IMR-90 (cell line): Measurements from ENCODE around the gene ZBTB40. TPM values are rescaled to one million over a fixed set of nuclear protein-coding genes. Genes with fewer than 3 reads are reported as not detected.

Experiments used
- ATAC-seq: fragments of 200-7000 bp; cut with Tn5 transposase; 2 replicates; pipeline ENCODE4 v1.9.1; 2020; ENCODE audit warnings: low read depth, mild to moderate bottlenecking, moderate library complexity
- BruUV-seq: library from RNA; stranded (reverse); fragments of 400-500 nt; replicated peaks from 2 replicates; lab custom pipeline; 2021; lab: Mats Ljungman, UMichigan
- CTCF ChIA-PET: fragments of 300-600 bp; formaldehyde crosslinking; extraction: SDS; loops from one replicate; lab custom pipeline; 2021; ENCODE audit warnings: antibody characterized with exemption; lab: Yijun Ruan, JAX
- POLR2A ChIA-PET: fragments of 300-600 bp; sonication (Branson Sonifier 250); formaldehyde crosslinking; loops from one replicate; lab custom pipeline; 2022; ENCODE audit warnings: antibody characterized with exemption; ENCODE audit not compliant: unreplicated experiment; lab: Charles Lee
- DNase-seq: peaks from one replicate; pipeline ENCODE4 v3.0.0; 2013
- H2AFZ ChIP-seq: replicated peaks from 2 replicates; pipeline ENCODE3; 2013; ENCODE audit warnings: low read length, mild to moderate bottlenecking; ENCODE audit not compliant: poor library complexity
- H2AK5ac ChIP-seq: 2 replicates; pipeline ENCODE4 v1.6.1; 2013; ENCODE audit warnings: low read depth, low read length, inconsistent platforms
- H2AK9ac ChIP-seq: replicated peaks from 2 replicates; pipeline ENCODE3; 2013; ENCODE audit warnings: mild to moderate bottlenecking, low read depth, low read length, moderate library complexity; ENCODE audit not compliant: poor library complexity
- H2BK120ac ChIP-seq: 2 replicates; pipeline ENCODE4 v1.6.1; 2013; ENCODE audit warnings: low read depth, low read length, inconsistent platforms
- H2BK15ac ChIP-seq: 3 replicates; pipeline ENCODE4 v1.6.1; 2013; ENCODE audit warnings: low read depth, low read length, inconsistent platforms
- H2BK20ac ChIP-seq: 2 replicates; pipeline ENCODE4 v1.6.1; 2013; ENCODE audit warnings: low read depth, mild to moderate bottlenecking, inconsistent platforms, low read length, moderate library complexity
- H2BK5ac ChIP-seq: 2 replicates; pipeline ENCODE4 v1.6.1; 2013; ENCODE audit warnings: mild to moderate bottlenecking, low read depth, low read length, inconsistent platforms; ENCODE audit not compliant: poor library complexity, severe bottlenecking
- H3K14ac ChIP-seq: replicated peaks from 2 replicates; pipeline ENCODE4 v1.6.1; 2013; ENCODE audit warnings: low read depth, low read length, inconsistent platforms
- H3K18ac ChIP-seq: 2 replicates; pipeline ENCODE4 v1.6.1; 2013; ENCODE audit warnings: low read depth, low read length, control low read depth
- H3K23ac ChIP-seq: 2 replicates; pipeline ENCODE4 v1.6.1; 2013; ENCODE audit warnings: low read depth, low read length, inconsistent platforms
- H3K27ac ChIP-seq: 2 replicates; pipeline ENCODE4 v1.5.1; 2013; ENCODE audit warnings: mild to moderate bottlenecking, control low read depth, low read length; ENCODE audit not compliant: insufficient read depth
- H3K27me3 ChIP-seq: 2 replicates; pipeline ENCODE4 v1.6.1; 2013; ENCODE audit warnings: low read length; ENCODE audit not compliant: control insufficient read depth, insufficient read depth
- H3K36me3 ChIP-seq: 2 replicates; pipeline ENCODE4 v1.6.1; 2013; ENCODE audit warnings: low read length, mixed read lengths; ENCODE audit not compliant: control insufficient read depth, insufficient read depth
- H3K4ac ChIP-seq: 2 replicates; pipeline ENCODE4 v1.6.1; 2013; ENCODE audit warnings: low read depth, low read length, inconsistent platforms
- H3K4me1 ChIP-seq: 2 replicates; pipeline ENCODE4 v1.6.1; 2013; ENCODE audit warnings: low read length, mixed read lengths; ENCODE audit not compliant: control insufficient read depth, insufficient read depth
- H3K4me2 ChIP-seq: 2 replicates; pipeline ENCODE4 v1.6.1; 2013; ENCODE audit warnings: low read depth, mild to moderate bottlenecking, control low read depth, low read length, moderate library complexity
- H3K4me3 ChIP-seq: 2 replicates; pipeline ENCODE4 v1.5.1; 2013; ENCODE audit warnings: low read depth, mild to moderate bottlenecking, control low read depth, low read length, moderate library complexity; ENCODE audit not compliant: insufficient read depth
- H3K56ac ChIP-seq: 2 replicates; pipeline ENCODE4 v1.6.1; 2013; ENCODE audit warnings: low read length, inconsistent platforms; ENCODE audit not compliant: insufficient read depth; ENCODE audit errors: extremely low read depth
- H3K79me1 ChIP-seq, 2 experiments: 2 replicates each; pipeline ENCODE4 v1.6.1; 2013; ENCODE audit warnings: low read length in 2 of 2, inconsistent platforms in 1 of 2, low read depth in 1 of 2
- H3K9ac ChIP-seq: 2 replicates; pipeline ENCODE4 v1.6.1; 2013; ENCODE audit warnings: low read depth, low read length, control low read depth
- H3K9me1 ChIP-seq: 2 replicates; pipeline ENCODE4 v1.6.1; 2013; ENCODE audit warnings: low read length, inconsistent platforms; ENCODE audit not compliant: insufficient read depth
- H3K9me3 ChIP-seq: 2 replicates; pipeline ENCODE4 v1.6.1; 2013; ENCODE audit warnings: low read length; ENCODE audit not compliant: control insufficient read depth, insufficient read depth
- H4K20me1 ChIP-seq: 2 replicates; pipeline ENCODE4 v1.6.1; 2013; ENCODE audit warnings: low read length, inconsistent platforms; ENCODE audit not compliant: insufficient read depth
- H4K5ac ChIP-seq: 2 replicates; pipeline ENCODE4 v1.6.1; 2013; ENCODE audit warnings: mild to moderate bottlenecking, low read depth, low read length, control low read depth
- H4K8ac ChIP-seq, 2 experiments: 2 replicates each; pipeline ENCODE4 v1.6.1; 2013; ENCODE audit warnings: low read depth in 2 of 2, low read length in 2 of 2, control low read depth in 1 of 2, inconsistent platforms in 1 of 2
- H4K91ac ChIP-seq: 2 replicates; pipeline ENCODE4 v1.6.1; 2013; ENCODE audit warnings: low read depth, low read length, inconsistent platforms; ENCODE audit not compliant: insufficient read depth
- FOS ChIP-seq: fragments of 150-350 bp; IDR thresholded peaks from 2 replicates; pipeline ENCODE4 v1.6.1; 2016; ENCODE audit warnings: low read depth, low read length
- WGBS, 2 experiments: methylation state at CpG; one replicate each; pipeline versions ENCODE4 v1.1.5 to v1.1.7; 2013; ENCODE audit warnings: missing lambda C conversion rate in 2 of 2; ENCODE audit not compliant: insufficient read length in 1 of 2; ENCODE audit errors: extremely low coverage in 2 of 2; 5-methylcytosine and 5-hydroxymethylcytosine counted together
- dilution Hi-C: fragments of 300-500 bp; cut with HindIII; formaldehyde crosslinking; loops from one replicate; pipeline ENCODE4 v1.14.3; 2018; ENCODE audit warnings: low sequenced_read_pairs; ENCODE audit not compliant: unreplicated experiment
- in situ Hi-C: fragments of 300-500 bp; cut with MboI; formaldehyde crosslinking; loops from 3 replicates; pipeline ENCODE4 v1.14.3; 2019; ENCODE audit warnings: low sequenced_read_pairs, inconsistent platforms, mixed read lengths
- intact Hi-C: fragments of 100-400 bp; cut with micrococcal nuclease; formaldehyde crosslinking; loops from 2 replicates; pipeline ENCODE4 v1.10.0; 2022
- polyA plus RNA-seq, 3 experiments: library from polyadenylated mRNA; depleted of rRNA; stranded (reverse); fragments of >200 nt; gene quantifications; 2 replicates each; pipeline ENCODE4 v1.2.3, GENCODE V29; 2012; ENCODE audit warnings: low replicate concordance in 1 of 3
- total RNA-seq: library from RNA; depleted of rRNA; stranded (reverse); fragments of >200 nt; gene quantifications from 2 replicates; pipeline ENCODE4 v1.2.3, GENCODE V29; 2012

Gene ZBTB40
- total and polyA plus RNA-seq, 2 of the 4 experiments (the other 2 are of a cell fraction) = 6.0 to 9.7 TPM

- no peaks in the 10 kb centered on the region for H3K27me3 ChIP-seq
- no peak overlapping the region for H3K4ac ChIP-seq
- H2AK9ac ChIP-seq = no peak overlapping the region
- H3K4me2 ChIP-seq = no peak overlapping the region
- no peak for TF ChIP-seq FOS
- peaks cover 12% of the 10 kb centered on the region; the same call in 1 of the 2 replicates for H4K20me1 ChIP-seq
- no peak overlapping the region for H4K91ac ChIP-seq
- no peak overlapping the region for H3K23ac ChIP-seq
- H3K9ac ChIP-seq = no peak overlapping the region
- H3K27ac ChIP-seq = no peak overlapping the region
- H2BK5ac ChIP-seq = no peak overlapping the region
- H3K18ac ChIP-seq = no peak overlapping the region
- H3K79me1 ChIP-seq = peaks cover 14 to 57% of the 10 kb centered on the region in 2 experiments
- H3K9me3 ChIP-seq = no peaks in the 10 kb centered on the region
- no peak overlapping the region for H4K5ac ChIP-seq
- H2AK5ac ChIP-seq = no peak overlapping the region
- DNase-seq (no peak), ATAC-seq (no peak)
- no peak overlapping the region for H2BK15ac ChIP-seq
- dilution Hi-C loops = no loop called here
- H2AFZ ChIP-seq = no peak overlapping the region
- H4K8ac ChIP-seq = no peak overlapping the region
- intact Hi-C loops = no loop called here
- no TSS peak for BruUV-seq
- no peak overlapping the region for H3K4me3 ChIP-seq
- H2BK20ac ChIP-seq = no peak overlapping the region
- no peak overlapping the region for H3K56ac ChIP-seq
- in situ Hi-C loops = no loop called here
- H2BK120ac ChIP-seq = no peak overlapping the region
- ChIA-PET POLR2A (no interaction called here), CTCF (interaction anchor here (0.7 to 1.3 kb wide), 2 partner anchors 13 to 24 kb away, joined by 3 read pairs; no protein-coding TSS in a partner anchor)
- H3K36me3 ChIP-seq = no peaks in the 10 kb centered on the region
- 0 out of 2 replicates have a peak, but pooled peaks cover 2% of the 10 kb centered on the region for H3K4me1 ChIP-seq
- peaks cover 7% of the 10 kb centered on the region; the same call in 1 of the 2 replicates for H3K9me1 ChIP-seq
- no CpG with 5 or more reads among the region's 7 CpGs for WGBS, 2 experiments
- no peak overlapping the region for H3K14ac ChIP-seq
Measured at GRCh38 chr1:22471610-22472009, 20.0 kb downstream of the ZBTB40 start.
